NK-92 treated with Interleukin-12 subunit alpha and Interleukin-12 subunit beta, amount 100 ng/mL, for 24 hours (cell line): ENCODE results near the gene PCDHA9.
"Not testable (repeated sequence)": the region's sequence is repeated elsewhere in the genome, so short reads cannot be mapped to it uniquely, and the experiment has no call there.

Experiments used
- DNase-seq: peaks from one replicate; lab custom pipeline; 2025; lab: John Stamatoyannopoulos, UW

The PCDHA9 gene, protein sequence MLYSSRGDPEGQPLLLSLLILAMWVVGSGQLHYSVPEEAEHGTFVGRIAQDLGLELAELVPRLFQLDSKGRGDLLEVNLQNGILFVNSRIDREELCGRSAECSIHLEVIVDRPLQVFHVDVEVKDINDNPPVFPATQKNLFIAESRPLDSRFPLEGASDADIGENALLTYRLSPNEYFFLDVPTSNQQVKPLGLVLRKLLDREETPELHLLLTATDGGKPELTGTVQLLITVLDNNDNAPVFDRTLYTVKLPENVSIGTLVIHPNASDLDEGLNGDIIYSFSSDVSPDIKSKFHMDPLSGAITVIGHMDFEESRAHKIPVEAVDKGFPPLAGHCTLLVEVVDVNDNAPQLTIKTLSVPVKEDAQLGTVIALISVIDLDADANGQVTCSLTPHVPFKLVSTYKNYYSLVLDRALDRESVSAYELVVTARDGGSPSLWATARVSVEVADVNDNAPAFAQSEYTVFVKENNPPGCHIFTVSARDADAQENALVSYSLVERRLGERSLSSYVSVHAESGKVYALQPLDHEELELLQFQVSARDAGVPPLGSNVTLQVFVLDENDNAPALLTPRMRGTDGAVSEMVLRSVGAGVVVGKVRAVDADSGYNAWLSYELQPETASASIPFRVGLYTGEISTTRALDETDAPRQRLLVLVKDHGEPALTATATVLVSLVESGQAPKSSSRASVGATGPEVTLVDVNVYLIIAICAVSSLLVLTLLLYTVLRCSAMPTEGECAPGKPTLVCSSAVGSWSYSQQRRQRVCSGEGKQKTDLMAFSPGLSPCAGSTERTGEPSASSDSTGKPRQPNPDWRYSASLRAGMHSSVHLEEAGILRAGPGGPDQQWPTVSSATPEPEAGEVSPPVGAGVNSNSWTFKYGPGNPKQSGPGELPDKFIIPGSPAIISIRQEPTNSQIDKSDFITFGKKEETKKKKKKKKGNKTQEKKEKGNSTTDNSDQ

GRCh38 chr5:140848139-140849102 lies at the start of gene PCDHA9:
TSS of gene PCDHA9 (plus strand) at chr5:140848382. CDS start at chr5:140848496, 114 bp downstream.
- not testable (repeated sequence) for DNase-seq

DNA sequence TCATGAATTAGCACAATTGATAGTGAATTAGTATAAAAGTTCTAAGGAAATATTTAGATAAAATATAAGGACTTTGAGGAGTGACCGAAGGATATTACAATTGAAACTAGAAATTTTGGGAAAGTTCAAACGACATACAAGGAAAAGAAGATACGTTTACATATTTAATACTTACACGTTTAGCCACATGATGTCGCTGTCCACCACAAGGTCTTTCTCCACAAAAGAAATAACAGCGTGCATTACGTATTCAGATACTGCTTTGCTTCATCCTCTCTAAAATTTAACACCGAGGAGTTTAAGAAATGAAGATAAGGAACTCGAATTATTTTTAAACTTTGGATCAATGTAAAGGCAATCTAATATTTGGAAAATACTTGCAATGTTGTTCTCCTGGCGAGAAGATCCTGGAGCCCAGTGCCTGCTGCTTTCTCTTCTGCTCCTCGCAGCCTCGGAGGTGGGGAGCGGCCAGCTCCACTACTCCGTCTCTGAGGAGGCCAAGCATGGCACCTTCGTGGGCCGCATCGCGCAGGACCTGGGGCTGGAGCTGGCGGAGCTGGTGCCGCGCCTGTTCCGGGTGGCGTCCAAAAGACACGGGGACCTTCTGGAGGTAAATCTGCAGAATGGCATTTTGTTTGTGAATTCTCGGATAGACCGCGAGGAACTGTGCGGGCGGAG lies 47.2 kb upstream of the PCDHA9 start, which contains the start of gene PCDHA3:
PCDHA3 (plus strand) TSS at position 242 of the 678 bp plus-strand sequence.
- no peak for DNase-seq

GRCh38 chr5:140801494-140801841 lies 46.7 kb upstream of the PCDHA9 start:
- DNase-seq = no peak

- not testable (repeated sequence) for DNase-seq
Measured at GRCh38 chr5:140802381-140802780, 45.8 kb upstream of the PCDHA9 start.

- DNase-seq = no peak
Measured at GRCh38 chr5:140802781-140803271, 45.4 kb upstream of the PCDHA9 start.

GRCh38 chr5:140806834-140807775 lies 41.1 kb upstream of the PCDHA9 start, which contains the start of gene PCDHA4:
TSS of gene PCDHA4 (plus strand) at chr5:140807068.
- no peak for DNase-seq

DNA sequence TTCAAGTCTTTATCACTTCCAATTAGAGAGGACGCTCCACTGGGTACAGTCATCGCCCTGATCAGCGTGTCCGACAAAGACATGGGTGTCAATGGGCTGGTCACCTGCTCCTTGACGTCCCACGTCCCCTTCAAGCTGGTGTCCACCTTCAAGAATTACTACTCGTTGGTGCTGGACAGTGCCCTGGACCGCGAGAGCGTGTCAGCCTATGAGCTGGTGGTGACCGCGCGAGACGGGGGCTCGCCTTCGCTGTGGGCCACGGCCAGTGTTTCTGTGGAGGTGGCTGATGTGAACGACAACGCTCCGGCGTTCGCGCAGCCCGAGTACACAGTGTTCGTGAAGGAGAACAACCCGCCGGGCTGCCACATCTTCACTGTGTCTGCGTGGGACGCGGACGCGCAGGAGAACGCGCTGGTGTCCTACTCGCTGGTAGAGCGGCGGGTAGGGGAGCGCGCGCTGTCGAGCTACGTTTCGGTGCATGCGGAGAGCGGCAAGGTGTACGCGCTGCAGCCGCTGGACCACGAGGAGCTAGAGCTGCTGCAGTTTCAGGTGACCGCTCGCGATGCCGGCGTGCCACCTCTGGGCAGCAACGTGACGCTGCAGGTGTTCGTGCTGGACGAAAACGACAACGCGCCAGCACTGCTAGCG lies 39.8 kb upstream of the PCDHA9 start:
- DNase-seq = not testable (repeated sequence)

DNA sequence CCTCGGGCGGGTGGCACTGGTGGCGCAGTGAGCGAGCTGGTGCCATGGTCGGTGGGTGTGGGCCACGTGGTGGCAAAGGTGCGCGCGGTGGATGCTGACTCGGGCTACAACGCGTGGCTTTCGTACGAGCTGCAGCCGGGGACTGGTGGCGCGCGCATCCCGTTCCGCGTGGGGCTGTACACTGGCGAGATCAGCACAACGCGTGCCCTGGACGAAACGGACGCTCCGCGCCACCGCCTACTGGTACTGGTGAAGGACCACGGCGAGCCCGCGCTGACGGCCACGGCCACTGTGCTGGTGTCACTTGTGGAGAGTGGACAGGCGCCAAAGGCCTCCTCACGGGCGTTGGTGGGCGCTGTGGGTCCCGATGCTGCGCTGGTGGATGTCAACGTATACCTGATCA lies 39.3 kb upstream of the PCDHA9 start:
- no peak for DNase-seq

GRCh38 chr5:140821375-140822280 lies 26.6 kb upstream of the PCDHA9 start, which contains the start of gene PCDHA5:
TSS of gene PCDHA5 (plus strand) at chr5:140821613.
- DNase-seq = no peak

DNA sequence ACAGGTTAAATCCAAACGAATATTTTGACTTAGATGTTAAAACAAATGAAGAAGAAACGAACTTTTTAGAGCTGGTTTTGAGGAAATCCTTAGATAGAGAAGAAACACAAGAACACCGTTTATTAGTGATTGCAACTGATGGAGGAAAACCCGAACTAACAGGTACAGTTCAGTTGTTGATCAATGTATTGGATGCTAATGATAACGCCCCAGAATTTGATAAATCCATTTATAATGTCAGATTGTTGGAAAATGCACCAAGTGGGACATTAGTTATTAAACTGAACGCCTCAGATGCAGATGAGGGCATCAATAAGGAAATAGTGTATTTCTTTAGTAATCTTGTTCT lies 25.9 kb upstream of the PCDHA9 start:
- DNase-seq = no peak

GRCh38 chr5:140822969-140823368 lies 25.2 kb upstream of the PCDHA9 start:
- not testable (repeated sequence) for DNase-seq

DNA sequence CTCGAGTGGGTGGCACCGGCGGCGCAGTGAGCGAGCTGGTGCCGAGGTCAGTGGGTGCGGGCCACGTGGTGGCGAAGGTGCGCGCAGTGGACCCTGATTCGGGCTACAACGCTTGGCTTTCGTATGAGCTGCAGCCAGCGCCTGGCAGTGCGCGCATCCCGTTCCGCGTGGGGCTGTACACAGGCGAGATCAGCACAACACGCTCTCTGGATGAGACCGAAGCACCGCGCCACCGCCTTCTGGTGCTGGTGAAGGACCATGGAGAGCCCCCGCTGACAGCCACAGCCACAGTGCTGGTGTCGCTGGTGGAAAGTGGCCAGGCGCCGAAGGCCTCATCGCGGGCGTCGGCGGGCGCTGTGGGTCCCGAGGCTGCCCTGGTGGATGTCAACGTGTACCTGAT lies 24.7 kb upstream of the PCDHA9 start:
- no peak for DNase-seq

- DNase-seq = no peak
Measured at GRCh38 chr5:140827704-140828361, 20.3 kb upstream of the PCDHA9 start, which contains the start of gene PCDHA6. TSS of gene PCDHA6 (plus strand) at chr5:140827960. CDS start at chr5:140828092, 132 bp downstream.

DNA sequence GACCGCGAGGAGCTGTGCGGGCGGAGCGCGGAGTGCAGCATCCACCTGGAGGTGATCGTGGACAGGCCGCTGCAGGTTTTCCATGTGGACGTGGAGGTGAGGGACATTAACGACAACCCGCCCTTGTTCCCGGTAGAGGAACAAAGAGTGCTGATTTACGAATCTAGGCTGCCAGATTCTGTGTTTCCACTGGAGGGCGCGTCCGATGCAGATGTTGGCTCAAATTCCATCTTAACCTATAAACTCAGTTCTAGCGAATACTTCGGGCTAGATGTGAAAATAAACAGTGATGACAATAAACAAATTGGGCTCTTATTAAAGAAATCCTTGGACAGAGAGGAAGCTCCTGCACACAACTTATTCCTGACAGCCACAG lies 19.8 kb upstream of the PCDHA9 start:
- DNase-seq = no peak

GRCh38 chr5:140829511-140830501 lies 18.4 kb upstream of the PCDHA9 start:
- not testable (repeated sequence) for DNase-seq

DNA sequence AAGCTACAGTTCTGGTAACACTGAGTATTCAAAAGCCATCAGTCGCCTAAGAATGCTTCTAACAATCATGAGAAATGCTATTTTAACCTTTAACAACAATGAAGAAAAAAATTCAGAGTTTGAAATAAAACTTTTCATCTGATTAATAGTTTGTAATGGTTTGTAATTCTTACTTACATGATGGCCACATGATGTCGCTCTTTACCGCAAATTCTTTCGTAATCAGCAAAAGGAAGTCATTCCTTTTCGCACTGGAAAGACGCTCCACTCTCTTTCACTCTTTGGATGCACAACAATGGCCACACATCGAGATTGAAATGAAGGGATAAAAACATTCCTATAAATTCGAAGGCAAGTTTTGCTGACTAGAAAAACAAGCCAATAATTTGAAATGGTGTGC lies 14.2 kb upstream of the PCDHA9 start, which contains the start of gene PCDHA7:
PCDHA7 (plus strand) TSS at position 277 of the 400 bp plus-strand sequence; CDS start at position 392, 115 bp downstream.
- DNase-seq = no peak
